A673 (cell line): Measurements from ENCODE around the gene SHC1. TPM values are rescaled to one million over a fixed set of nuclear protein-coding genes. Genes with fewer than 3 reads are reported as not detected.
"Not testable (repeated sequence)": the region's sequence is repeated elsewhere in the genome, so short reads cannot be mapped to it uniquely, and the experiment has no call there.

Experiments used
- BruUV-seq: library from RNA; stranded (reverse); fragments of 400-500 nt; replicated peaks from 2 replicates; lab custom pipeline; 2021; lab: Mats Ljungman, UMichigan
- CTCF ChIA-PET: fragments of 300-600 bp; sonication (Branson Sonifier 250); formaldehyde crosslinking; loops from one replicate; lab custom pipeline; 2022; ENCODE audit warnings: antibody characterized with exemption; lab: Charles Lee
- POLR2A ChIA-PET: fragments of 300-600 bp; sonication (Branson Sonifier 250); formaldehyde crosslinking; loops from one replicate; lab custom pipeline; 2022; ENCODE audit warnings: antibody characterized with exemption; ENCODE audit not compliant: low non-redundant PET; lab: Charles Lee
- DNase-seq: peaks from one replicate; pipeline ENCODE4 v3.0.0-alpha.2; 2015; ENCODE audit warnings: low spot score
- H3K27ac ChIP-seq: fragments of 200-600 bp; sonication (generic); 2 replicates; pipeline ENCODE4 v1.5.1; 2016; ENCODE audit warnings: mixed run types, low read depth, mild to moderate bottlenecking, mixed read lengths, antibody characterized with exemption, low read length; ENCODE audit not compliant: poor library complexity, severe bottlenecking
- H3K27me3 ChIP-seq: fragments of 200-600 bp; sonication (generic); replicated peaks from 2 replicates; pipeline ENCODE4 v1.6.1; 2017; ENCODE audit warnings: mixed run types, low read depth, mild to moderate bottlenecking, mixed read lengths, antibody characterized with exemption, low read length; ENCODE audit not compliant: insufficient read depth, poor library complexity
- H3K36me3 ChIP-seq: fragments of 200-600 bp; sonication (generic); 2 replicates; pipeline ENCODE4 v1.6.1; 2016; ENCODE audit warnings: mixed run types, mild to moderate bottlenecking, mixed read lengths, antibody characterized with exemption, low read length; ENCODE audit not compliant: insufficient read depth, poor library complexity, severe bottlenecking
- H3K4me1 ChIP-seq: fragments of 200-600 bp; sonication (generic); 2 replicates; pipeline ENCODE4 v1.6.1; 2017; ENCODE audit warnings: mixed run types, mild to moderate bottlenecking, mixed read lengths, antibody characterized with exemption, low read length; ENCODE audit not compliant: insufficient read depth, poor library complexity, severe bottlenecking
- H3K4me3 ChIP-seq: fragments of 200-600 bp; sonication (generic); 2 replicates; pipeline ENCODE4 v1.5.1; 2016; ENCODE audit warnings: low read depth, mixed run types, mild to moderate bottlenecking, mixed read lengths, low read length; ENCODE audit not compliant: poor library complexity, severe bottlenecking
- H3K9me3 ChIP-seq: fragments of 200-600 bp; sonication (generic); 2 replicates; pipeline ENCODE4 v1.6.1; 2016; ENCODE audit warnings: mixed run types, low read depth, mild to moderate bottlenecking, mixed read lengths, antibody characterized with exemption, low read length; ENCODE audit not compliant: poor library complexity, severe bottlenecking
- CTCF ChIP-seq: fragments of 300-800, 200-600 bp; sonication (generic); conservative IDR thresholded peaks from 2 replicates; pipeline ENCODE4 v1.5.1; 2017; ENCODE audit warnings: low read depth, mild to moderate bottlenecking, antibody characterized with exemption, low read length, moderate library complexity, mixed read lengths
- EZH2 ChIP-seq: fragments of 200-600 bp; sonication (generic); IDR thresholded peaks from 2 replicates; pipeline ENCODE4 v1.6.1; 2017; ENCODE audit warnings: borderline replicate concordance, low read depth, mild to moderate bottlenecking, mixed read lengths, antibody characterized with exemption, low read length; ENCODE audit not compliant: poor library complexity, severe bottlenecking
- intact Hi-C: fragments of 100-400 bp; cut with micrococcal nuclease; formaldehyde crosslinking; loops from one replicate; pipeline ENCODE4 v1.10.0; 2022; ENCODE audit not compliant: unreplicated experiment
- total RNA-seq: library from RNA; stranded (reverse); gene quantifications from 2 replicates; pipeline ENCODE4 v1.2.3, GENCODE V29; 2021

SHC1 gene
- total RNA-seq, 1 experiment from 2014 or later = 204 TPM

GRCh38 chr1:154989195-154989860 lies 18.8 kb upstream of the SHC1 start:
- no TSS peak for BruUV-seq
- Histone ChIP-seq H3K36me3 (peaks cover 40% of the 10 kb centered on the region), H3K4me1 (no peaks in the 10 kb centered on the region), H3K9me3 (no peaks in the 10 kb centered on the region), H3K27ac (no peak overlapping the region), H3K27me3 (no peaks in the 10 kb centered on the region), H3K4me3 (no peak overlapping the region)
- intact Hi-C loops = no loop called here
- TF ChIP-seq CTCF = no peak
- TF ChIP-seq EZH2 = no peak
- ChIA-PET CTCF (no interaction called here), POLR2A (no interaction called here)
- DNase-seq = no peak

- TF ChIP-seq EZH2 (no peak), CTCF (no peak)
- intact Hi-C loops = no loop called here
- Histone ChIP-seq H3K36me3 (peaks cover 40% of the 10 kb centered on the region), H3K9me3 (no peaks in the 10 kb centered on the region), H3K27ac (no peak overlapping the region), H3K27me3 (no peaks in the 10 kb centered on the region), H3K4me1 (no peaks in the 10 kb centered on the region), H3K4me3 (no peak overlapping the region)
- DNase-seq = no peak
- ChIA-PET CTCF (interaction anchor here (1.3 kb wide), 1 partner anchor 11 kb away, joined by 5 read pairs; no protein-coding TSS in a partner anchor), POLR2A (no interaction called here)
- BruUV-seq = no TSS peak
These were observed 17.8 kb upstream of the SHC1 start for GRCh38 chr1:154988058-154988954.

GRCh38 chr1:154987326-154987725 lies 16.8 kb upstream of the SHC1 start:
- ChIA-PET POLR2A (no interaction called here), CTCF (interaction anchor here (1.3 kb wide), 1 partner anchor 12 kb away, joined by 5 read pairs; no protein-coding TSS in a partner anchor)
- H3K36me3 ChIP-seq = peaks cover 40% of the 10 kb centered on the region
- H3K27ac ChIP-seq = no peak overlapping the region
- peaks cover 4% of the 10 kb centered on the region for H3K4me1 ChIP-seq
- no peaks in the 10 kb centered on the region for H3K27me3 ChIP-seq
- DNase-seq = no peak
- intact Hi-C loops = no loop called here
- TF ChIP-seq EZH2 (no peak), CTCF (no peak)
- no peak overlapping the region for H3K4me3 ChIP-seq
- no TSS peak for BruUV-seq
- no peaks in the 10 kb centered on the region for H3K9me3 ChIP-seq

GRCh38 chr1:154986736-154987135 lies 16.2 kb upstream of the SHC1 start:
- BruUV-seq = not testable (repeated sequence)

More at GRCh38 chr1:154986736-154987135, 16.2 kb upstream of the SHC1 start:
- H3K9me3 ChIP-seq, DNase-seq, H3K27ac ChIP-seq, intact Hi-C loops, H3K4me3 ChIP-seq, POLR2A ChIA-PET, H3K27me3 ChIP-seq, H3K4me1 ChIP-seq: not testable (repeated sequence)
- CTCF ChIA-PET = interaction anchor here (0.6 to 1.3 kb wide), 2 partner anchors 12 to 46 kb away, joined by 5 to 7 read pairs; no protein-coding TSS in a partner anchor
- H3K36me3 ChIP-seq = peaks cover 40% of the 10 kb centered on the region
